Prostate gland (tissue), 2 donors: ENCODE measurements around the gene FCER1G.

Experiments used
- POLR2A ChIP-seq: fragments of 450-650 bp; IDR thresholded peaks from one replicate; pipeline ENCODE4 v1.6.1; 2016; ENCODE audit warnings: antibody characterized with exemption, mild to moderate bottlenecking
- POLR2AphosphoS5 ChIP-seq: sonication (generic); formaldehyde crosslinking; IDR thresholded peaks from one replicate; pipeline ENCODE4 v1.6.1; 2017; ENCODE audit warnings: antibody characterized with exemption
- TF ChIP-seq, protein P1 (sequence below), 4 experiments: fragments of 200-600 bp in 2 of 4; fragments of 450-650 bp in 2 of 4; sonication (generic) in 2 of 4; IDR thresholded peaks; 1 replicate in 3 of 4; 2 replicates in 1 of 4; pipeline ENCODE4 v1.5.1; 2016 to 2019; ENCODE audit warnings: antibody characterized with exemption in 4 of 4, mild to moderate bottlenecking in 2 of 4, moderate library complexity in 2 of 4

- TF ChIP-seq, protein P1, sequence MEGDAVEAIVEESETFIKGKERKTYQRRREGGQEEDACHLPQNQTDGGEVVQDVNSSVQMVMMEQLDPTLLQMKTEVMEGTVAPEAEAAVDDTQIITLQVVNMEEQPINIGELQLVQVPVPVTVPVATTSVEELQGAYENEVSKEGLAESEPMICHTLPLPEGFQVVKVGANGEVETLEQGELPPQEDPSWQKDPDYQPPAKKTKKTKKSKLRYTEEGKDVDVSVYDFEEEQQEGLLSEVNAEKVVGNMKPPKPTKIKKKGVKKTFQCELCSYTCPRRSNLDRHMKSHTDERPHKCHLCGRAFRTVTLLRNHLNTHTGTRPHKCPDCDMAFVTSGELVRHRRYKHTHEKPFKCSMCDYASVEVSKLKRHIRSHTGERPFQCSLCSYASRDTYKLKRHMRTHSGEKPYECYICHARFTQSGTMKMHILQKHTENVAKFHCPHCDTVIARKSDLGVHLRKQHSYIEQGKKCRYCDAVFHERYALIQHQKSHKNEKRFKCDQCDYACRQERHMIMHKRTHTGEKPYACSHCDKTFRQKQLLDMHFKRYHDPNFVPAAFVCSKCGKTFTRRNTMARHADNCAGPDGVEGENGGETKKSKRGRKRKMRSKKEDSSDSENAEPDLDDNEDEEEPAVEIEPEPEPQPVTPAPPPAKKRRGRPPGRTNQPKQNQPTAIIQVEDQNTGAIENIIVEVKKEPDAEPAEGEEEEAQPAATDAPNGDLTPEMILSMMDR (IDR thresholded peaks at IDR 0.05), result no peak
- peak; percentile 72 for TF ChIP-seq POLR2AphosphoS5
- TF ChIP-seq POLR2A, result no peak
Observed at GRCh38 chr1:161244888-161245287, 29.8 kb downstream of the FCER1G start.
